Measurements from ENCODE around the gene RNF32. TPM values are rescaled to one million over a fixed set of nuclear protein-coding genes. Genes with fewer than 3 reads are reported as not detected.
A peak's percentile ranks its signal among the peaks of the same experiment; 100 is the strongest.

Gene RNF32
- polyA plus RNA-seq, 4 donors, result 1.1 to 5.1 (median 1.4) TPM

GRCh38 chr7:156656598-156656997, 16.0 kb downstream of the RNF32 start:
- no peak overlapping the region for H3K27ac ChIP-seq (ENCODE audit: low read depth in 1 of 3, low read length in 2 of 3)
- peaks cover 0 to 10% (median 0%) of the 10 kb centered on the region in 3 donors for H3K4me1 ChIP-seq (ENCODE audit: control insufficient read depth in 3 of 3, insufficient read depth in 2 of 3, low read depth in 1 of 3, low read length in 2 of 3)
- no peak overlapping the region for H3K4me3 ChIP-seq (ENCODE audit: low read depth in 1 of 3, low read length in 3 of 3)
- FAIRE-seq, result no peak
- 70 to 75% (median 71%) methylated on average over 7 of the region's 7 CpGs for WGBS, 3 donors
- peaks cover 0 to 2% (median 0%) of the 10 kb centered on the region in 3 donors for H3K27me3 ChIP-seq (ENCODE audit: control insufficient read depth in 3 of 3, insufficient read depth in 3 of 3, low read length in 3 of 3)
- no peaks in the 10 kb centered on the region for H3K9me3 ChIP-seq (ENCODE audit: control insufficient read depth in 2 of 2, insufficient read depth in 1 of 2, low read depth in 1 of 2, low read length in 1 of 2)
- H3K36me3 ChIP-seq (ENCODE audit: control insufficient read depth in 3 of 3, insufficient read depth in 2 of 3, low read depth in 1 of 3, low read length in 3 of 3), result no peaks in the 10 kb centered on the region
- DNase-seq, result no peak

- Histone ChIP-seq H3K27ac (ENCODE audit: low read depth in 1 of 3, low read length in 2 of 3) (no peak overlapping the region), H3K4me3 (ENCODE audit: low read depth in 1 of 3, low read length in 3 of 3) (no peak overlapping the region), H3K36me3 (ENCODE audit: control insufficient read depth in 3 of 3, insufficient read depth in 2 of 3, low read depth in 1 of 3, low read length in 3 of 3) (no peaks in the 10 kb centered on the region), H3K9me3 (ENCODE audit: control insufficient read depth in 2 of 2, insufficient read depth in 1 of 2, low read depth in 1 of 2, low read length in 1 of 2) (no peaks in the 10 kb centered on the region), H3K4me1 (ENCODE audit: control insufficient read depth in 3 of 3, insufficient read depth in 2 of 3, low read depth in 1 of 3, low read length in 2 of 3) (peaks cover 0 to 10% (median 0%) of the 10 kb centered on the region in 3 donors), H3K27me3 (ENCODE audit: control insufficient read depth in 3 of 3, insufficient read depth in 3 of 3, low read length in 3 of 3) (peaks cover 0 to 2% (median 0%) of the 10 kb centered on the region in 3 donors)
- WGBS, 3 donors, result 88 to 90% (median 88%) methylated on average over 4 of the region's 4 CpGs
- DNase-seq (no peak), FAIRE-seq (no peak)
These were observed 17.1 kb downstream of the RNF32 start for GRCh38 chr7:156657681-156658080.

- no peak for FAIRE-seq
- no peak overlapping the region for H3K4me3 ChIP-seq (ENCODE audit: low read depth in 1 of 3, low read length in 3 of 3)
- H3K4me1 ChIP-seq (ENCODE audit: control insufficient read depth in 3 of 3, insufficient read depth in 2 of 3, low read depth in 1 of 3, low read length in 2 of 3), result peaks cover 0 to 10% (median 0%) of the 10 kb centered on the region in 3 donors
- DNase-seq, result no peak
- peaks cover 0 to 2% (median 0%) of the 10 kb centered on the region in 3 donors for H3K27me3 ChIP-seq (ENCODE audit: control insufficient read depth in 3 of 3, insufficient read depth in 3 of 3, low read length in 3 of 3)
- no peak overlapping the region for H3K27ac ChIP-seq (ENCODE audit: low read depth in 1 of 3, low read length in 2 of 3)
- 82 to 86% (median 82%) methylated on average over 6 of the region's 6 CpGs for WGBS, 3 donors
- H3K9me3 ChIP-seq (ENCODE audit: control insufficient read depth in 2 of 2, insufficient read depth in 1 of 2, low read depth in 1 of 2, low read length in 1 of 2), result no peaks in the 10 kb centered on the region
- no peaks in the 10 kb centered on the region for H3K36me3 ChIP-seq (ENCODE audit: control insufficient read depth in 3 of 3, insufficient read depth in 2 of 3, low read depth in 1 of 3, low read length in 3 of 3)
These were observed 18.6 kb downstream of the RNF32 start for GRCh38 chr7:156659203-156659602.

GRCh38 chr7:156659961-156660360, 19.4 kb downstream of the RNF32 start:
- H3K4me3 ChIP-seq (ENCODE audit: low read depth in 1 of 3, low read length in 3 of 3), result no peak overlapping the region
- no peak overlapping the region for H3K27ac ChIP-seq (ENCODE audit: low read depth in 1 of 3, low read length in 2 of 3)
- no peaks in the 10 kb centered on the region for H3K36me3 ChIP-seq (ENCODE audit: control insufficient read depth in 3 of 3, insufficient read depth in 2 of 3, low read depth in 1 of 3, low read length in 3 of 3)
- FAIRE-seq, result no peak
- H3K4me1 ChIP-seq (ENCODE audit: control insufficient read depth in 3 of 3, insufficient read depth in 2 of 3, low read depth in 1 of 3, low read length in 2 of 3), result peaks cover 0 to 10% (median 0%) of the 10 kb centered on the region in 3 donors
- peaks cover 0 to 2% (median 0%) of the 10 kb centered on the region in 3 donors for H3K27me3 ChIP-seq (ENCODE audit: control insufficient read depth in 3 of 3, insufficient read depth in 3 of 3, low read length in 3 of 3)
- no peak for DNase-seq
- WGBS, 3 donors, result 77 to 84% (median 78%) methylated on average over 11 of the region's 11 CpGs
- no peaks in the 10 kb centered on the region for H3K9me3 ChIP-seq (ENCODE audit: control insufficient read depth in 2 of 2, insufficient read depth in 1 of 2, low read depth in 1 of 2, low read length in 1 of 2)

GRCh38 chr7:156661637-156662036, 21.1 kb downstream of the RNF32 start:
- Histone ChIP-seq H3K9me3 (ENCODE audit: control insufficient read depth in 2 of 2, insufficient read depth in 1 of 2, low read depth in 1 of 2, low read length in 1 of 2) (no peaks in the 10 kb centered on the region), H3K4me3 (ENCODE audit: low read depth in 1 of 3, low read length in 3 of 3) (no peak overlapping the region), H3K27me3 (ENCODE audit: control insufficient read depth in 3 of 3, insufficient read depth in 3 of 3, low read length in 3 of 3) (peaks cover 0 to 1% (median 0%) of the 10 kb centered on the region in 3 donors), H3K36me3 (ENCODE audit: control insufficient read depth in 3 of 3, insufficient read depth in 2 of 3, low read depth in 1 of 3, low read length in 3 of 3) (no peaks in the 10 kb centered on the region), H3K27ac (ENCODE audit: low read depth in 1 of 3, low read length in 2 of 3) (peak overlapping the region in 1 of 3 donors; percentile 43), H3K4me1 (ENCODE audit: control insufficient read depth in 3 of 3, insufficient read depth in 2 of 3, low read depth in 1 of 3, low read length in 2 of 3) (peaks cover 2 to 10% (median 2%) of the 10 kb centered on the region in 3 donors)
- DNase-seq (no peak), FAIRE-seq (no peak)
- 69 to 81% (median 80%) methylated on average over 5 of the region's 5 CpGs for WGBS, 3 donors

GRCh38 chr7:156662277-156662676, 21.7 kb downstream of the RNF32 start:
- Histone ChIP-seq H3K4me1 (ENCODE audit: control insufficient read depth in 3 of 3, insufficient read depth in 2 of 3, low read depth in 1 of 3, low read length in 2 of 3) (peaks cover 2 to 15% (median 2%) of the 10 kb centered on the region in 3 donors), H3K36me3 (ENCODE audit: control insufficient read depth in 3 of 3, insufficient read depth in 2 of 3, low read depth in 1 of 3, low read length in 3 of 3) (no peaks in the 10 kb centered on the region), H3K27me3 (ENCODE audit: control insufficient read depth in 3 of 3, insufficient read depth in 3 of 3, low read length in 3 of 3) (no peaks in the 10 kb centered on the region), H3K9me3 (ENCODE audit: control insufficient read depth in 2 of 2, insufficient read depth in 1 of 2, low read depth in 1 of 2, low read length in 1 of 2) (no peaks in the 10 kb centered on the region), H3K27ac (ENCODE audit: low read depth in 1 of 3, low read length in 2 of 3) (peak overlapping the region in 1 of 3 donors; percentile 43), H3K4me3 (ENCODE audit: low read depth in 1 of 3, low read length in 3 of 3) (no peak overlapping the region)
- DNase-seq (peak; percentile 26 to 64), FAIRE-seq (no peak)
- WGBS, 3 donors, result 47 to 70% (median 61%) methylated on average over 4 of the region's 4 CpGs

- DNase-seq, result no peak
- Histone ChIP-seq H3K4me3 (ENCODE audit: low read depth in 1 of 3, low read length in 3 of 3) (no peak overlapping the region), H3K9me3 (ENCODE audit: control insufficient read depth in 2 of 2, insufficient read depth in 1 of 2, low read depth in 1 of 2, low read length in 1 of 2) (no peaks in the 10 kb centered on the region), H3K27me3 (ENCODE audit: control insufficient read depth in 3 of 3, insufficient read depth in 3 of 3, low read length in 3 of 3) (no peaks in the 10 kb centered on the region), H3K4me1 (ENCODE audit: control insufficient read depth in 3 of 3, insufficient read depth in 2 of 3, low read depth in 1 of 3, low read length in 2 of 3) (peaks cover 2 to 24% (median 2%) of the 10 kb centered on the region in 3 donors), H3K27ac (ENCODE audit: low read depth in 1 of 3, low read length in 2 of 3) (no peak overlapping the region), H3K36me3 (ENCODE audit: control insufficient read depth in 3 of 3, insufficient read depth in 2 of 3, low read depth in 1 of 3, low read length in 3 of 3) (peaks cover 0 to 6% (median 0%) of the 10 kb centered on the region in 3 donors)
- FAIRE-seq, result no peak
- WGBS, 3 donors, result 88 to 100% (median 96%) methylated on average over 4 of the region's 4 CpGs
These were observed 24.5 kb downstream of the RNF32 start for GRCh38 chr7:156665101-156665500.

GRCh38 chr7:156666368-156667109, 26.0 kb downstream of the RNF32 start:
- Histone ChIP-seq H3K4me3 (ENCODE audit: low read depth in 1 of 3, low read length in 3 of 3) (no peak overlapping the region), H3K36me3 (ENCODE audit: control insufficient read depth in 3 of 3, insufficient read depth in 2 of 3, low read depth in 1 of 3, low read length in 3 of 3) (peaks cover 0 to 9% (median 0%) of the 10 kb centered on the region in 3 donors), H3K4me1 (ENCODE audit: control insufficient read depth in 3 of 3, insufficient read depth in 2 of 3, low read depth in 1 of 3, low read length in 2 of 3) (peaks cover 2 to 15% (median 2%) of the 10 kb centered on the region in 3 donors), H3K27ac (ENCODE audit: low read depth in 1 of 3, low read length in 2 of 3) (peak overlapping the region in 1 of 3 donors; percentile 23), H3K27me3 (ENCODE audit: control insufficient read depth in 3 of 3, insufficient read depth in 3 of 3, low read length in 3 of 3) (no peaks in the 10 kb centered on the region), H3K9me3 (ENCODE audit: control insufficient read depth in 2 of 2, insufficient read depth in 1 of 2, low read depth in 1 of 2, low read length in 1 of 2) (no peaks in the 10 kb centered on the region)
- peak; percentile 34 to 71 for DNase-seq
- no peak for FAIRE-seq
- WGBS, 3 donors, result 19 to 45% (median 28%) methylated on average over 8 of the region's 8 CpGs
